Ishikawa (cell line): Measurements from ENCODE around the gene PLCB1.

Experiments
- CEBPB ChIP-seq: IDR thresholded peaks from 2 replicates; pipeline ENCODE4 v1.6.1; 2012
- CREB1 ChIP-seq: IDR thresholded peaks from 2 replicates; pipeline ENCODE4 v1.6.1; 2012; ENCODE audit warnings: low read depth
- EGR1 ChIP-seq: IDR thresholded peaks from 2 replicates; pipeline ENCODE4 v1.6.1; 2012
- EP300 ChIP-seq: IDR thresholded peaks from 2 replicates; pipeline ENCODE4 v1.6.1; 2012; ENCODE audit warnings: borderline replicate concordance
- FOXM1 ChIP-seq: IDR thresholded peaks from 2 replicates; pipeline ENCODE4 v1.6.1; 2012; ENCODE audit warnings: low read depth, borderline replicate concordance
- MAX ChIP-seq: IDR thresholded peaks from 2 replicates; pipeline ENCODE4 v1.6.1; 2012
- NFIC ChIP-seq: IDR thresholded peaks from 2 replicates; pipeline ENCODE4 v1.6.1; 2012
- RAD21 ChIP-seq: IDR thresholded peaks from 2 replicates; pipeline ENCODE4 v1.6.1; 2012; ENCODE audit warnings: low read depth
- REST ChIP-seq: IDR thresholded peaks from 2 replicates; pipeline ENCODE4 v1.6.1; 2012; ENCODE audit warnings: low read depth, mild to moderate bottlenecking
- TAF1 ChIP-seq: IDR thresholded peaks from 2 replicates; pipeline ENCODE4 v1.6.1; 2012; ENCODE audit warnings: low read depth, mild to moderate bottlenecking
- TCF12 ChIP-seq: IDR thresholded peaks from 2 replicates; pipeline ENCODE4 v1.6.1; 2012; ENCODE audit warnings: low read depth
- TEAD4 ChIP-seq: IDR thresholded peaks from 2 replicates; pipeline ENCODE4 v1.6.1; 2012
- USF1 ChIP-seq: IDR thresholded peaks from 2 replicates; pipeline ENCODE4 v1.6.1; 2012
- YY1 ChIP-seq: IDR thresholded peaks from 2 replicates; pipeline ENCODE4 v1.6.1; 2012; ENCODE audit warnings: low read depth
- ZBTB7A ChIP-seq: IDR thresholded peaks from 2 replicates; pipeline ENCODE4 v1.6.1; 2012; ENCODE audit warnings: low read depth

The PLCB1 gene

GRCh38 chr20:8389381-8390036 lies 257.4 kb downstream of the PLCB1 start:
- TF ChIP-seq CEBPB = no peak
- no peak for TF ChIP-seq TAF1
- no peak for TF ChIP-seq EGR1
- peak; percentile 56 for TF ChIP-seq RAD21

GRCh38 chr20:8390037-8390433 lies 258.0 kb downstream of the PLCB1 start:
- TF ChIP-seq FOXM1 = no peak
- no peak for TF ChIP-seq EGR1
- no peak for TF ChIP-seq TAF1
- TF ChIP-seq CEBPB = no peak
- no peak for TF ChIP-seq RAD21
- TF ChIP-seq NFIC = no peak
- no peak for TF ChIP-seq CREB1
- TF ChIP-seq USF1 = no peak
- TF ChIP-seq REST = no peak
- TF ChIP-seq MAX = no peak

GRCh38 chr20:8390500-8390899 lies 258.4 kb downstream of the PLCB1 start:
- TF ChIP-seq NFIC (no peak), ZBTB7A (no peak)

- no peak for TF ChIP-seq CEBPB
- TF ChIP-seq EGR1 = no peak
- TF ChIP-seq CREB1 = no peak
- no peak for TF ChIP-seq REST
- no peak for TF ChIP-seq YY1
- no peak for TF ChIP-seq EP300
- TF ChIP-seq RAD21 = no peak
- no peak for TF ChIP-seq MAX
- TF ChIP-seq USF1 = no peak
- no peak for TF ChIP-seq TEAD4
- no peak for TF ChIP-seq TAF1
- no peak for TF ChIP-seq ZBTB7A
- no peak for TF ChIP-seq FOXM1
- no peak for TF ChIP-seq NFIC
- TF ChIP-seq TCF12 = no peak
Measured at GRCh38 chr20:8393381-8393780, 261.3 kb downstream of the PLCB1 start.

- TF ChIP-seq TEAD4 (no peak), TAF1 (no peak), YY1 (no peak), CREB1 (no peak), CEBPB (no peak), ZBTB7A (no peak), FOXM1 (no peak), REST (no peak), TCF12 (no peak), RAD21 (no peak), EP300 (no peak), NFIC (no peak)
Measured at GRCh38 chr20:8394308-8394945, 262.4 kb downstream of the PLCB1 start.
